ENCODE data around the gene RBFOX1.

RBFOX1 gene

DNA sequence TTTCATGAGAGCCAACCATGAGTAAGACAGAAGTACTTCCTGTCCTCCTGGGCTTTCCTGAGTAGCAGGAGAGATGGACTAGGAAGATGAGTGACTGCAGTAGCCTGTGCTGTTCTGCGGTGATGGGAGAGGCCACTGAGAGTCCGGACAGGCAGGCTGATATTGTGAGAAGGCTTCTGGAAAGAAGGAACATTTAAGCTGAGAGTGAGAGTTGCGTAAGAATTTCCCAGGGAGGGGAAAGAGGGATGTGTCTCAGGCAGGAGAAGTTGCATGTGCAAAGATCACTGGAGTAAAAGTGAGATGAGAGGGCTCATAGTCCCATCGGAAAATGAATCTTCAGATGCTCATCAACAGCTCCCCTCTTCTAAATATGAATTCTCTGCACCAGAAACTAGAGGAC is 258.3 kb downstream of the RBFOX1 start:
- DNase-seq (ENCODE audit: low read depth in 1 of 2, low spot score in 1 of 2), result no peak

DNA sequence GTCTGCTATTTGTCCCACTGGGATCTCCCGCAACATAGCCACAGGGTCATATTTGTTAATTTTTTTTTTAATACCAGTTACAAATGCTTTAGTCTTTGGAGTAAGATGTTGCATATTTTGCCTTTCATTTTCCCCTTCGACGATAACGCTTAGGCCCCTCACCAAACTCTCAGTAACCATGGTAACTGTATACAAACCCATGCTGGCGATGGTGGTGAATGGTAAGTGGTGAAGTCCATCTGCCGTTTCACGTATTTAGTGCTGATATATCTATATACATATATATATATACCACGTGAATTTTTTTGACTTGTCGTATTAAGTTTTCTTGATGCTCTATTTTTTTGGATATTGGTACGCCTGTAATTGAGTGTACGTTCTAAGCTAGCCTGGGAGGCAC is 263.7 kb downstream of the RBFOX1 start:
- no peak for DNase-seq (ENCODE audit: low read depth in 1 of 2, low spot score in 1 of 2)

DNA sequence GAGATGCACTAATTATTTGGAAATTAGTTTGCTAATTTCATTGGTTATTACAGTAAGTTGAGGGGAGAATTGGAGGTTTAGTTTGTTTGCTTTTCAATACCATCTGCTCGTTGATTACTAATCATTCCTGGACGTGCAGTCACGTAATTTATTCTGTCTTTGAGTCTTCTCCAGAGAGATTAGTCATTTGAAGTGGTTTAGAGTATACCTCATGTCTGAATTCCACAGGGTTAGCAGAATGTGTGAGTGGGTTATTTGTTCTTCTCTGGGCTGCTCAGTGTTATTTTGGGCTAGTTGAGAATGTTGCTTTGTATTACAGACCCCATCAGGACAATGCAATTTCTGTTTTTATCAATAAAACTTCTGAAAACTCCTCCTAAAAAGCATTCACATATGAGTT is 265.0 kb downstream of the RBFOX1 start:
- no peak for DNase-seq (ENCODE audit: low read depth in 1 of 2, low spot score in 1 of 2)

DNA sequence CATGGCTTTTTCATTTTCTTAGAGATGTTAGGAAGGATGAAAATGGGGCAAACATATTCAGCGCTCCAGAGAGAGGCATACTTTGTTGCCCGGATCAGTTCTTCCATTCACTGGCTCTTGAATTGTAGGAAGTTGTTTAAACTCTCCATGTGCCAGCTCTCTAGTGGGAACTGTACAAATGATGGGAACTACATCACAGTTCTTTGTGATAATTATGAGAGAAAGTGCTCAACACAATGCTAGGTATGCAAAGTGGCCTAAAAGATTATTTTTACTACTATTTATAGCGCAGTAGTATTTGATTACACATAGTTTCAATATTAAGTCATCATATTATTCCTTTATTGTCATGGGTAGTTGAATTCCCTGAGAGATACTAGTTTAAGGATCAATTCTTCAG is 268.5 kb downstream of the RBFOX1 start:
- no peak for DNase-seq (ENCODE audit: low read depth in 1 of 2, low spot score in 1 of 2)

DNA sequence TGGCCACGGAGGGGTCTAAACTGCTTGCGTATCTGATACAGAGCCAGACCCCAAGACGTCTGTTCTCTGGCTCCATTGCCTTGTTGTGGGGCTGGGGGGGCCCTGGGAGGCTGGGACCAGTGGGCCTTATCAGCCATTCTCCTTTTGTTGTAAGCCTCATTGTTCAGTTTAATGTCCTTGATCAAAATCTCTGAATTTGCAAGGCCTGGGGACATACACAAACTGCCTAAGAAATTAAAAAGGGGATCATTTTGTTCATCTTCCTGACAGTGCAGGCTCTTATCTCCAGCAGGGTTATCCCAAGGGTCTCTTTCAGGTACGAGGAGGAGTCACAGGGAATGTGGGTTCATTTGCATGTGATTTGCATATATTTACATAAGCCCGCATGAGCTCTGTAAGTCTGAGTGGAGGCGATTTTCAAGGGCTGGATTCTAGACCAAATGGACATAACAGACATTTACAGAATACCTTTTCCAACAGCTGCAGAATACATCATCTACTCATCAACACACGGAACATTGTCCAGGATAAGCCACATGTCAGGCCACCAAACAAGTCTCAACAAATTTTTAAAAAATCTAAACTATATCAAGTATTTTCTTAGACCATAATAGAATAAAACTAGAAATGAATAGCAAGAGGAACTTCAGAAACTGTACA is 269.8 kb downstream of the RBFOX1 start:
- DNase-seq (ENCODE audit: low read depth in 1 of 2, low spot score in 1 of 2), result no peak

DNA sequence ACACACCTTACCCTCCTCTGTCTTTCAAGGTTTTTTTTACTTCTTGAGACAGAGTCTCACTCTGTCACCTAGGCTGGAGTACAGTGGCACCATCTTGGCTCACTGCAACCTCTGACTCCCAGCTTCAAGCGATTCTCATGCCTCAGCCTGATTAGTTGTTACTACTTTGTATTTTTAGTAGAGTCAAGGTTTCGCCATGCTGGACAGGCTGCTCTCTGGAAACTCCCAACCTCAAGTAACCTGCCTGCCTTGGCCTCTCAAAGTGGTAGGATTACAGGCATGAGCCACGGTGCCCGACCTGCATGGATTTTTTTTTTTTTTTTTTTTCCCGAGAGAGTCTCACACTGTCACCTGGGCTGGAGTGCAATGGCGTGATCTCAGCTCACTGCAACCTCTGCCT is 273.2 kb downstream of the RBFOX1 start:
- no peak for DNase-seq (ENCODE audit: low read depth in 1 of 2, low spot score in 1 of 2)

DNA sequence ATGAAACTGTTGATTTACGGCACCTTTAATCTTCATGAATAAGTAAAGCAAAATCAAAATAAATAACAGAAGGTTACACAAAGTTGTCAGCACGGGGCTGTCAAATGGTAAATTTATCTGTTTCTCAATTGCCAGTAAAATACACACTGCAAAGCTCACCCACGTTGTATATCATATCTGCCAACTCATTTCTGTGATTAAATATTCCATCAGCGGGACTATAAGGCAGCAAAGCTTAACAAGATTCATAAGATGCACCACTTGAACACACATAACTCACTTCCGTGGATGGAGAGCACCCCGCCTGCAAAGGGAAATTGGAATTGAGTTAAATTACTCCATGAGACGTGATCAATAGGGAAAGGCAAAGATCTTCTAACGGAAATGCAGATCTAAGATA is 280.0 kb downstream of the RBFOX1 start:
- DNase-seq (ENCODE audit: low read depth in 1 of 2, low spot score in 1 of 2), result no peak

DNA sequence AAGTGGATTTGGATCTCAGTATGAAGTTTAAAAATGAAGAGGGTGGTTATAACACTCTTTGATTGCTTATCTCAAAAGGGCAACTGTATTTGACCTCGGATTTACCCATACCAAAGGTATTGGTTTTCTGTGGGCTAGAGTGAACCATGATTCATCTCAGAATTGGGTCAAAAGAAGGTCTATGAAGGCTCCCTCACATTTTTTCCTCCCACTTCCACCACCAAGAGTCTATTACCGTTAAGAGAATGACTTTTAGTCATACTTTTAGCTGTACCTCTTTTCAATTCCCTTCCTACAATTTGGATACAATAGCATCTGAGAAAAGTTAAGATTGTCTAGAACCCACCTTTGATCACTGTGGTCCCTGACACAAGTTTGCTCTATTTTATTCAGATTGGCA is 280.9 kb downstream of the RBFOX1 start:
- DNase-seq (ENCODE audit: low read depth in 1 of 2, low spot score in 1 of 2), result no peak

DNA sequence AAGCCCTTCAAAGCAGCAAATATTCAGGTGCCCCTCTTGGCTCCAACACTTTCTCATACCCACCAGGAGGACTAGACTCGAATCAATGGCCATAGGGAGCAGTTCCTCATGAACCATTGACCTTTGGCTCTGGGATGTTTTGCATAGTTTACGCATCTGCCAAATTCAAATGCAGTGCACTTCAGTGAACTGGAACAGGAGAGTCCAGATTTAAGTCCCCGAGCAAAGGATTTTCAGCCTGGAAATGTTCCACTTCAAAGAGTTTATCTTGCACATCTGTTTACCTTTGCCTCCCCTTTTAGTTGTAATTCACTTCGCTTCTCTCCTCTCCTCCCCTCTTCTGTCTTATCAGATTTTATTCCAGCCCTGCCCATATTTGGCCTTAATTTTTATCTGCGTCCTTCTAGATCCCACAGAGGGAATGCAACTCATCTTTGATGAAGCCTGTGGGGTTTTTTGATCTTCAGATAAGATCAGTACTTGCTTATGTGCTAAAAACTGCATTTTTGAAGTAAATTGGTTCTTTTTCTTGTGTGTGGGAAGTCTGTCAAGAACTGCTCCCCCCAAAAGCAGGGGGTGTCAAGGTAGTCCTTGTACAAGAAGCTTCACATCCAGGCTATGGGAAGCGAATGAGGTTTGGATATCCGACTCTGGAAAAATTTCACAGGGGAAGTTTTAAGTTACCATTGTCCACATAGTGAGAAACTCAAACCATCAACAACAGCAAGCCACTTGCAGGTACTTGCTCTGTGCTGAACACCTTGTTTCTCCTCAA is 281.6 kb downstream of the RBFOX1 start:
- DNase-seq (ENCODE audit: low read depth in 1 of 2, low spot score in 1 of 2), result no peak

DNA sequence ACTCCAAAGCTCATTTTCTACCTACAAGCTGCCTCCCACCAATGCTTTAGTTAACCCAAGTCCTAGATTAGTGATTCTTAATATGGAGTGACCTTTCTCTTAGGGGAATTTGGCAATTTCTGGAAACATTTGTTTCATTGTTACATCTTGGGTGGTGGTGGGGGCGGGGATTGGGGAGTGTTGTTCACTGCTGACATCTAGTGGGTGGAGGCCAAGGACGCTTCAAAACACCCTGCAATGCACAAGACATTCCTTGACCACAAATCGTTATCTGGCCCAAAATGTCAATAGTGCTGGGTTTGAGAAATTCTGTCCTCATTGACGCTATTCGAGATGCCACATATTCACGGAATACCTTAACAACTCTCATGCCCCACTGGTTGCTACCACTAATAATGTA is 282.9 kb downstream of the RBFOX1 start:
- no peak for DNase-seq (ENCODE audit: low read depth in 1 of 2, low spot score in 1 of 2)

DNA sequence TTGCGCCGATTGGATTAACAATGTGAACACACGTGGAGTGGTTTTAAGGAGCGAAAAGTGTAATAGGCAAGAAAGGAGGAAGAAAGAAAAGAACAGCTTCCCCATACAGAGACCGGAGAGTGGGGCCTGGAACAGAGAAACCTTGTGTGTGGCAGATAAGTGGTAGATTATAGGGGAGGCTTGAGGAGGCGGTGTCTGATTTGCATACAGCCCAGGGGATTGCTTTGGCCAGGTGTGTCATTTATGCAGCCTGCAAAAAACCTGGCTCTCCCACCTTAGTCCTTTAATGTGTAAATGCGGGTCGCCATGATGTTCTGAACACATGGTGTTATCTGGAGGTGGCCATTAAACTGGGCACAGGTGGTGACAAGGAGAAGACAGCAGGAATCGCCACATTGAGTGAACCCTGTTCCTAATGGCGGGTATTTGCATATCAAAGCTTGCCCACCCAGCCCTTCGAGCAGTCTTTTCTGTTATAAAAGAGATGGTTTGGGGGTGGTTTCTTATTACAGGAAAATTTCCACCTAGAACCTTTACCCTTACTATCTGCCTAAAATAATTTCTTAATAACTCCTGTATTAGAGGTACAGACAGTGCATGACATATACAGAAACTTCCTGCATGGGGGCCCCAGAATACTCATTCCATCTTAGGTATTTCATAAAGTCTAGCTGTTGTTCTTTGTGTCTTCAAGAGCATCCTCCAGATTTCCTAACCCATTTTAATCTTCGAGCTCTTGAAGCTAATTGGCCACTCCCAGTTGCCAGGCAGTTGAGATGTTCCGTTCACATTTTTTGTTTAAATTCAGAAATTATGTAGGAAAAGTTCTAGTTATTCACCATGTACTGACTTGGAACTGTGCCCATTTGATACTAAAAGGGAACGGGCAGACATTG is 292.5 kb downstream of the RBFOX1 start:
- DNase-seq (ENCODE audit: low read depth in 1 of 2, low spot score in 1 of 2), result no peak

DNA sequence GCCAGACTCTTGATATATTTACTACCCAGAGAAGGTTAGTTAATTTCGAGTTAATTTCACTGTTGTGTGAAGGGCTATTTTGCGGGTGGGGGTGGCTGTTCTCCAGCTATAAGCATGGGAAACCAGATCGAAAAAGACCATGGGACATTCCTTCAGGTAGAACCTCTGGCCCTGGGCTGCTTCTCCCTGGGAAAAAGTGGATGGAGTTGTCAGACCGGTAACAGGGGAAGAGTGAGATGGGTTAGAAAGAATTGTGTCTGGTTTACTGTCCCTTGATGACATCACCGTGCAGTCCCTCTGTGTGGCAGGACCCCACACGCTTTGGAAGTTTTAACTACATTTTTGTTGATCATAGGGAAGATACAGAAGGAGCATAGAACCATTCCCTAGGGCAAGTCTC is 296.3 kb downstream of the RBFOX1 start:
- DNase-seq (ENCODE audit: low read depth in 1 of 2, low spot score in 1 of 2), result no peak

DNA sequence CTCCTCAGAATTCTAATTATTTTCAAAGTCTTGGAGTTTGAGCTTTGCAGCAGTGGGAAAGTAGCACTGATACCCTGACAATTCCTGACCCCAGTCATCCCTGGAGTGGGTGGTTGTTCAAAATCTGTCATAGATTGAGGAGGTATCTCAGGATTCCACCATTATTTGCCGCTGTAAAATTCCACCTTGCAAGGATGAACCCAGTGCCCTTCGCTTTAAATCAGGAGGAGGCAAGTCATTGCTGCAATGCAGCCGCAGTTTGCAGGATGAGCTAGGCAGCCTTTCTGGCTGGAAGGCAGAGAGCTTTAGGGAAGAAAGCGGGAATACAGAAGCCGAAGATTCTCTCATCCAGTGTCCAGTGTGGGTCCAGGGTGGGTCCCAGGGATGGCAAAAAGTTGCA is 296.9 kb downstream of the RBFOX1 start:
- DNase-seq (ENCODE audit: low read depth in 1 of 2, low spot score in 1 of 2), result no peak

DNA sequence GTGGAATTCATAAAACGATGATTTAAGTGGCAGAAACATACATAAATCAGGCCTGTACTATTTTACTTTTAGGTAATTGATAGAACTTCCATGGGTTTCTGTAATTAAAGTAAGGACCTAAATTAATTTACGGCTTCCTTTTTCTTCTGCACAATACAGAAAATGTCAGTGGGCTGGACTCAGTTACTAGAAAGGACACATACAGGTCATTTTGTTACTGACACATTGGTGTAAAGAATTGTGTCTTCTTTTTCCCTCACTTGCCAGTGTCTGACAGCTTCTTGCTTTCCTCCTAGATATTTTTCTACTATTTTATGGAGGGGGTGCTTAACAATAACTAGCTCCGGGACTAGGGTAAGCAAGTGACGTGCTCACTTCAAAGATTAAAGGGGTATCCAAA is 304.8 kb downstream of the RBFOX1 start:
- no peak for DNase-seq (ENCODE audit: low read depth in 1 of 2, low spot score in 1 of 2)

DNA sequence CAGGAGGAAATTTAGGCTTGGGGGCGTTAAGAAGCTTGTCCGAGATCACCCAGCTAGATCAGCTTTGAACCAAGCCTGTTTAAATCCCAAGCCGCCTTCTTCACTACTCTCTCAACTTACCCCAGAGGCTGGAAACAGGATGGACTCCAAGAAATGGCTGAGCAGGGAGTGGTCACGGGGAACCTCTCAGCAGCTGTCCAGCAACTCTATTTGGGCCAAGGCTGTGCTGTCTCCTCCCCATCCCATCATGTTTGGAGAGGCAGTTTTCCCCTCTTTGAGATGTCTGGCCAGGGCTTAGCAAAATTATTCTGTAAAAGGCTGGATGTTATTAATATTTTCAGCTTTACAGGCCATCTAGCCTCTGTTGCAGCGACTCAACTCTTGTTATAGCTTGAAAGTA is 305.7 kb downstream of the RBFOX1 start:
- DNase-seq (ENCODE audit: low read depth in 1 of 2, low spot score in 1 of 2), result no peak

DNA sequence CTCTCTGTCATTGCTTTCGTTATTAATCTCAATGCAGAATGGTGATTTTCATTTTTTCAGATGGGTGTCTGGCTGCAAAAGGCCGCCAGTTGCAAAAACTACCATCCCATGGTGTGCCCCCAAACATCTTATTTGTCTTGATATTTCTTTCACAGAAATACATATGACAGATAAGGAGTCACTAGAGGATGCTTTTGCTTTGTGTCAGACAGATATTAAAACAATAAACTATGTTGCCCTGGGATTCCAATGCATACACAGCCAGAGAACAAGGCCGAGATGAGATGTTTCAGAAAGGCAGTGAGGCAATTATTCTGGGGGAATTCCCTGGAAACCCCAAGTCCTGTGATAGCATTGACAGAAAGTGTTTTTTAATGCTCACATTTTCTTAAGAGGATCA is 307.7 kb downstream of the RBFOX1 start:
- no peak for DNase-seq (ENCODE audit: low read depth in 1 of 2, low spot score in 1 of 2)

DNA sequence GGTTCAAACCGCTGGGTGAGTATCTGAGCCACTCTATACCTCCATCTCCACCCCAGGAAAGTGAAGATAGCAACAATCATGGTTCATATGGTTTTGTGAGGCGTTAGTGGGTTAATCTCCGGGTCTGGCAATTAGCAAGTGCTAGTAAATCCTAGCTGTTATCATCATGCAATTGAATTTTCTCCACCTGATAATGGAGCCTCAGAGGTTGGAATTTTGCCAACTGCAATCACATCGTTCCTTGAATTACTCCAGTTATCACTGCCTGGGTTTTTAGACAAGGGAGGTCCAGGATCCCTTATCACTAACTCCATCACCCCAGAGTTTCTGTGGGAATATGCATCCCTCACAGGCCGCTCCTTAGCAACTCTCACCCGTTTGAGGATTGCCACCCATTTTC is 311.5 kb downstream of the RBFOX1 start:
- no peak for DNase-seq (ENCODE audit: low read depth in 1 of 2, low spot score in 1 of 2)

DNA sequence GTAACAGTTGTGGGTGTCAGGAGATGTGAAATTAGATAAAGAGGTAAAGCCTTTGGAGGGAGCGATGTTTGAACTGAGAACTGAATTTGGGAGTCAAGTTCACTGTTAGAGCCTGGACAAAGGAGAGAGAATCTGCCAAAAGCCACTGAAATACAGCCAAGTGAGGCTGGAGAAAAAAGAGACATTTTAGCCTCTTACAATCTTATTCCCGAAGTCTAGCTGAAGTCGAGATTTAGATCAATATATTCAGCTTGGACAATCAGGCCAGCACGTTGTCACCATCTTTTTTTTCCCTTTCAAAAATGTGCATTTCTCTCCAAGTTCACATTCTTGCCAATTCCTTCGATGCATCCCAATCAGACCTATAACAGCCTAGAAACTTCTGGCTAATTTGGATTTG is 312.2 kb downstream of the RBFOX1 start:
- DNase-seq (ENCODE audit: low read depth in 1 of 2, low spot score in 1 of 2), result no peak

DNA sequence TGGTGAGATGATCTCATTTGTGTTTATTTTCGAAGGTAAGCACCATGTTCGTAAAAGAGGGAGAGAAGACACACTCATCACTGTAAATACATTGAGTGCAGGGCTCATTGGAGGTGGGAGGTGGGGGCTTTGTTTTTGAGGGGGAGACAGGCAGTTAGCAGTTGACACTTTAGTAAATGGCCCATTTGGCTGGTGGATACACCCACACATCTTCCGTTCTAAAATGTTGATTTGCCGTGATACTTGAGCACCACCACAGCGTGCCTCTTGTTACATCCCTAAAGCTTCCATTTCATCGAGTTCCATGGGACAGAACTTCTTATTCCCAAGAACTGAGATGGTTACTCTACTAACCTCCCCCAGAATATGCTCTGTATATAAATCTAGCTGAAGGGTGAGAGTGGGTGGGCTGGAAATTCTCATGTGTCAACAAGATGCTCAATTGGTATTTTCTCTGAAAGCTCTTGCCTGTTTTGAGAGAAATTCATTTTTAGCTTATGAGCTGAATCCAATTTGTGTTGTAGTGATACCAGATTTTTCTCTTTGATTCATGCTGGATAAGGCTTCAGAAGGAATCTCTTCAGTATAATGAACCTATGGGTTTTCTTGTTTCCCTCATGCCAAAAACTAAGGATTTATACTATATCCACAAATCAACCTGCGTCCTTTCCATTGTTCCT is 314.3 kb downstream of the RBFOX1 start:
- no peak for DNase-seq (ENCODE audit: low read depth in 1 of 2, low spot score in 1 of 2)

DNA sequence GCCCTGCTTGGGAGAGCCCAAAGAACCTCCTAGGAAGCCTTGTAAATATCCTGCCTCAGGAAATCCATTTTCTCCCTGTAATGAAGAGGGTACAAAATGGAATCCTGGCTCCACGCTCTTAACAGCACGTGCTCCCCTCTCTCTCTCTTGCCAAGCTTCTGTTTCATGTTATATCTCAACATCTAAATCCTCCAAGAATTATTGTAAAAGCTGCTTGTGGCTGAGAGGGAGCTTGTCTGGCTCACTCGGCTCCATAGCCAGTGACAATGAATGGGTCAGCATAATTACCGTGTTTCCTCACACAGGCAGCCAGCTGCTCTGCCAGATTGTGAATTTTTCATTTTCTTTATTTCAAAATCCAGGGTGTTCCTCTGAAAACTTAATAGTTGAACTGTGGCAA is 317.8 kb downstream of the RBFOX1 start:
- no peak for DNase-seq (ENCODE audit: low read depth in 1 of 2, low spot score in 1 of 2)

DNA sequence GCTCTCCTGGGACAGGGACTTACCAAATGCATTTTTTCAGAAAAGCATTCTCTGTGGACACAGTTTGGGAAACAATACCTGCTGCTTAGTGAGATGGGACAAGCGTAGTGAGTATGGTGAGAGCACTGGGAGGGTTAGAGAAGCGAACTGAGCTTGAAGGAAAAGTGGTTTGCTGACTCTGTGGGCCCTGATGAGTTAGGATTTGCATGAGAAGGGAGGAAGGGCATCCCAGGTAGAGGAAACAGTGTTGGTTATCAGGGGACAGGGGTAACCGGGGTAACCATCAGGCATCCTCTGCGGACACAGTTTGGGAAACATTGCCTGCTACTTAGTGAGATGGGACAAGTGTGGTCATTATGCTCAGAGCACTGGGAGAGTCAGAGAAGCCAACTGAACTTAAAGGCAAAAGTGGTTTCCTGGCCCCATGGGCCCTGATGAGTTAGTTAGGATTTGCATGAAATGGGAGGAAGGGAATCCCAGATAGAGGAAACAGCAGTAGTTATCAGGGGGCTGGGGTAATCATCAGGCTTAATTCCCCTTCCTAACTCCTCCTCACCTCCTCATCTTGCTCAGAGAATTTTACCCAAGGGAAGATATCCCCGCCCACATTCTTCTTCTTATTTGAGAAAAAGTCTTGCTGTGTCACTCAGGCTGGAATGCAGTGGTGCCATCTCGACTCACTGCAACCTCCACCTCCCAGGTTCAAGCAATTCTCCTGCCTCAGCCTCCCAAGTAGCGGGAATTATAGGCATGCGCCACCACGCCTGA is 319.3 kb downstream of the RBFOX1 start:
- DNase-seq (ENCODE audit: low read depth in 1 of 2, low spot score in 1 of 2), result no peak

Measured in activated T-helper 1 cell treated with anti-CD3 and anti-CD28 coated beads, Interleukin-2, amount 50 U/mL, for 16 hours (primary cell).